ENCODE data around the gene ATG7. TPM values are rescaled to one million over a fixed set of nuclear protein-coding genes. Genes with fewer than 3 reads are reported as not detected.
A peak's percentile ranks its signal among the peaks of the same experiment; 100 is the strongest.

The ATG7 gene
- polyA plus RNA-seq, 10 donors = 10.7 to 18.7 (median 14.0) TPM

DNA sequence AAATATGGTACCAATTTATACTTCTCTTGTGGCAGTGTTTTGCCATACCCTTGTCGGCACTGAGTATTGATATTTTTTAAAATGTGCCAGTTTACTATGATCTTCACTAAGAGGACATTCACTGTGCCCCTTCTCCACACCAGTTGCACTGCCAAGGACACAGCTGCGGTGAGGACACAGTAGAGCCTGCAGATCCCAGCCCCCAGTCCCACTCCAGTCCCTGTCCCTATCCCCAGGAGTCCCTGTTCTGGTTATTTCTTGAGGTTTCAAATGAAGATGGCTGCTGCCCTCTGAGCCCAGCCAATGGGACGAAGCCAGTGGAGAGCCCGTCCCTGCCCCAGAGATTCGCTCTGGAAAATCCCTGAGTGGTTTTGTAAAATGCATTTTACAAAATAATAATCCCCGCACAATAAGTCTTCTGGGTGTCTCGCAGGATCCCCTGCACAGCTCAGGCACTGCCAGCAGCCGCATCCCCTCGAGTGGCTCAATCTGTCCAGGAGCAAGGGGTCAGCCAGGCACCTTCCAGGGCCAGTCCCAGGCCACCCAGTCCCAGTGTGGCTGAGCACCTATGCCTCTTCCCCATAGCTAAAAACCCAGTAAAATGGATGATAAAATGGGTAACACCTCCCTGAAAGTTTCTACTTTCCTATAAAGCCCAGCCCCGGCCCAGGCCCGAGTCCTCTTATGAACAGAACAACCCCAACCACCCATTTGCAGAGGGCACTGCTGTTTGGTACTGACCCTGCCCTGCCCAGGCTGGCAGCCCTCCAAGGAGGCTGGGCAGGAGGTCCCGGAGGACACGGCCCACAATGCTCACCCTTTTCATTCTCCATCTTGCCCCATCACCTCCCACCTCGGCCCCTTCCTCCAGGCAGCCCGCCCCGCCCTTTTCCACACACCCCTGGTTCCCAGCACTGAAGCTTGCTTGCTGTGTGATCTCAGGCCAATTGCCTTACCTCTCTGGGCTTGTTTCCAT is 280.4 kb downstream of the ATG7 start:
- no peak for DNase-seq

DNA sequence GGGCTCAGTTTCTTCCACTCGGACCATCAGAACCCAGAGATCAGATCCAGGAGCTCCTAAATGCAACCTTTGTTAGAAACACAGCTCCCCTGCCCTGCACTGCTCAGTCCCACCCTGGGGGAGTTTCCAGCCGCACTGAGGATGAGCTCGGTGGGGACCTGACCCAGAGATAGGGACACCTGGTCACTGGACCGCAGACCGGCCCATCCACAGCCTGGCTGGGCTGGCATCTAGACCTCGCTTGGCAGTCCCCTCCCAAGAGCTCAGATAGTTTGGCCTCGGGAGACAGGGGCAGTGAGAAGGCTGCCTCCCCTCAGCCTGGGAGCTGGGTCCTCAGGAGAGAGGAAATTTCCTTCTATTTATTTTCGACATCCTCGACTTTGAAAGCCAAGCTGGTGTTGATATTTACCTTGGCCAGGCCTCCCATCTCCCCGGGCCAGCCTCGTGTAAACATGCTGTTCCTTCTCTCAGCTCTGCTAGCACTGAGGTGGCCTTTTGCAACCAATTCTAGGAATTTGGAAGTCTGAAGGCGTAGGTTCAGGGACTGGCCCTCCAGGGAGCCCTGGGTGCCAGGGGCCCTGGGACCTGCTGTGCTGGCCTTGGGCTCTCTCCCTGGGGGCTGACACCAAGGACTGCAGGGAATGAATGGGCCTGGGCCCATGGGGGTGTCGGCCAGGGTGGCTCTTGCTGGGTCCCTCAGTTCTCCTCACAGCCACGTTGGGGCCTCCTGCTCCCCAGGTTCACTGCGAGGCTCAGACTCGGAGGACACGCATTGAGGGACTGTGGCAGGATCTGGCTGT is 281.4 kb downstream of the ATG7 start:
- no peak for DNase-seq

DNA sequence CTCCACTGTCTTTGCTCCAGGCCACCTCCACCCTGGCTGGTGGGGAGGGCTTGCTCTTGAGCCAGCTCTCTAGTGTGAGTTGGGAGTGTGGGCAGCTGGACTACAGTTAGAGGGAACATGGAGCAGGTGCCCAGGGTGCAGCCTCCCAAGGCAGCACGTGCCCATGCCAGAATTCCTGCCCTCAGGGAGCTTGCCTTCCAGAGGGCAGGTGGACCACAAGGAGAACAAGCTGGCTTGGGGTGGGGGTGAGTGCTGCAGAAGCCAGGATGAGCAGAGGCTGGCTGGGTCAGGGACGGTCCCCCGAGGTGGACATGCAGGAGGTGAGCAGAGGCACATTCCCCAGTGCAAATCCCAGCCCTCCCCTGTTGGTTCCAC is 282.0 kb downstream of the ATG7 start:
- no peak for DNase-seq

DNA sequence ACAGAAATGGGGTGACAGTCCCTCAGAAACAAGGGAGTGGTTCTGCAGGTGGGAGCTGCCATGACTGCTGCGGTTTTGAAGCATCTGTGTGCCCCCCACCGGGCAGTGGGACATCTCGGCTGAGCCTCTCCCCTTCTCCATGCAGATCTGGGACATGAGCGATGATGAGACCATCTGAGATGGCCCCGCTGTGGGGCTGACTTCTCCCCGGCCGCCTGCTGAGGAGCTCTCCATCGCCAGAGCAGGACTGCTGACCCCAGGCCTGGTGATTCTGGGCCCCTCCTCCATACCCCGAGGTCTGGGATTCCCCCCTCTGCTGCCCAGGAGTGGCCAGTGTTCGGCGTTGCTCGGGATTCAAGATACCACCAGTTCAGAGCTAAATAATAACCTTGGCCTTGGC is 282.5 kb downstream of the ATG7 start:
- DNase-seq = no peak

DNA sequence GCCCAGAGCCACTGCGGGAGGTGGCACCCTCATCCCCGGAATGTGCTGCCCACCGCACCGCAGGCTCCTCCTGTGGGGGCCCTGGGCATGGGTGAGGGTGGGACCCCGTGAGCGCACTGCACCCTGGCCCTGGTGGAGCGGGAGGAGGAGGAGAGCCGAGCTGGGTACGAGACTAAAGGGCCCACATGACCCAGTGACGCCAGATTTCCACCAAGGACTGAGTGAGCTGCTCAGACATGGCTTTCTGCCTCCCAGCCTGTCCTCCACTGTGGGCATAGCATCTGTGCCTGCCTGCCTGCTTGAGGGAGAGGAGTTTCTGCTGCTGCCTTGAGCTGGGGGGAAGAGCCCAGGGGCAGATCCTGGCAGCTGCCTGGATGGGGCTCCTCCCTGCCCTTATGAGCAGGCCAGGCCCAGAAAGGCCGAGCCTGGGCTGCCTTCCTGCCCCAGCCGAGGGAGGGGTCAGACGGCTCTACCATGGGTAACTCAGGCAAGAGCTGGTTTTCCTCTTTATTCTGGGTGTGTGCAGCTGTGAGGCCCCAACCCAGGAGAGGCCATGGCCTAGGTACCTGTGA is 283.1 kb downstream of the ATG7 start:
- no peak for DNase-seq

DNA sequence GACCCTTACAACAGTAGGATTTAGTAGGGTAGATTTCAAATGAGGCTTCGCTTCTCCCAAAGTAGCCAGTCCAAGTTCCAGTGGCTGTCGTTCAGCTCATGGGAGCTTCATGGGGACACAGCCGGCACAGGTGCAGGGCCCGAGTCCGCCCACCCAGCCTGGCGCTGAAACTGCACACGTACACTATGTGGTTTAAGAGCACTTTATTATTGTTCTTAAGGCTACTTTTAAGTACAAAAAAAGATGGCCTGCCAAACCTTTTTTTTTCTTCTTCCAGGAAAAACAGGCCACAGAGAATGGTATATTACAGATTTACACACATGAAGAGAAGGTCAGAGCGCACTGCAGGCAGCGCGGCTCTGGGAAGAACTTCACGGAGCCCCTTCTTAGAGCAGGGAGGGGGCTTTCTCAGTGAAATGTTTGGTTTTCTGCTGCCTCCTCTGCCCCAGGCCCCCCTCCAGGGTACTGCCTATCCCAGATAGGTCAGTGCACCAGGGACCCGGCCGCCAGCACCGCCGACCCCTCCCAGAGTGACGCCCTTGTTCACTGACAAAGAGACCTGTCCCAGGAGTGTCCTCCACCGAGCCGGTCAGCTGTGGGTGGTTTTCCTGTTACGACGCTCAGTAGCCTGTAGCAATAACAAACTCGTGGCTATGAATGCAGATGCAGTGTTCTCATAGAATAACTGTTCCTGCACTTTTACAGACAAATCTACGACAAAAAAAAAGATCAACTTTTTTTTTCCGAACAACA is 283.9 kb downstream of the ATG7 start:
- peak in 1 of 3 donors; percentile 63 for DNase-seq

DNA sequence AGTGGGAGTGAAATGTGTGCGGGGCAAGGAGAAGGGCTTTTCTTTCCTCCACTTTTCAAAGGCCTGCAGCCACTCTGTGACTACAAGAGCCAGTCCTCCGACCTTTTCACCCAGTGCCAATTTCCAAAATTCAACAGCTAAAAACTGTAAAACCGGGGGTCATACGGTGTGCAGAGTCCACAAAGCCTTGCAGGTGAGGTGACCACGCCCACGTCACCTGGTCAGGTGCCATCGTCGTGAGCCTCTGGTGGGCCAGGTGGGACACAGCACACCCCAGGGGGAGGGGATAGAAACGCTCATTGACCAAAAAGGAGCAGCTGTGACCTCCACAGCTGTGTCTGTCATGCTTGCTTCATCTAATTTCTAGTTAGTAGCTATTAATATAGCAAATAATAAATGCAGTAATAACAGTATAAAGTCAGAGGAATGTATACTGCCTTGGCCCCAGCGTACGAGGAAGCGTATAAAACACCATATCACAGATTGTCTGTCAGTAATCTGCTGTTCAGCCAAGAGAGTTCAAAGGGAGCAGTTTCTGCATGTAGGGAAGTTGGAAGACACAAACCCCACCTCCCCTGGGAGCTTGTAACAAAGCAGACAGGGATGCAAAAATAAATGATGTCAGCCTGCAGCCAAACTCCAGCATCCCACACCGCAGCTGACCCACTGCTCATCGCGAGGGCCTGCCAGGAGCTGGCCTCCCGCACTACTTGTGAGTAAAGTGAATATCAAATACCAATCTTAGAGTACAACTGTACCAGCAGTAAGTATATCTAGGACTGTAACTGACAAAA is 284.9 kb downstream of the ATG7 start:
- peak; percentile 90 to 96 (median 90) for DNase-seq

DNA sequence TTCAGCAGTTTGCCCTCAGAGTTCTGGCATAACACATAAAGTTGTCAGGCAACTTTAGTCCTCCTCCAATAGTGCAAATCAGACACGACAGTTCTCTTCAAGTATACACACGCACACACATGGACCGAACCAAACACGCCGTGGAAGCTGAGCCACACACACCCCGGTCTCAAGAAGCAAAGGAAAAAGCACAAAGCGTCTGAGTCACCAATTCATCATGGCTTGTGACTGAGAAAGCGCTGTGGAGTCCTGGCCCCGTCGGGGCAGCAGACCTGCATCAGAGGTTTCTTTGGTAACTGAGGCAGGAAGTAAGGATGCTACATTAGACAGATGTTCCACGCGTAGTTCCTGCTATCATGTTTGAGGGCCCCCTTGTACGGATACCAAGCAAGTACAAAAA is 285.8 kb downstream of the ATG7 start:
- DNase-seq = peak in 2 of 3 donors; percentile 64 to 65

DNA sequence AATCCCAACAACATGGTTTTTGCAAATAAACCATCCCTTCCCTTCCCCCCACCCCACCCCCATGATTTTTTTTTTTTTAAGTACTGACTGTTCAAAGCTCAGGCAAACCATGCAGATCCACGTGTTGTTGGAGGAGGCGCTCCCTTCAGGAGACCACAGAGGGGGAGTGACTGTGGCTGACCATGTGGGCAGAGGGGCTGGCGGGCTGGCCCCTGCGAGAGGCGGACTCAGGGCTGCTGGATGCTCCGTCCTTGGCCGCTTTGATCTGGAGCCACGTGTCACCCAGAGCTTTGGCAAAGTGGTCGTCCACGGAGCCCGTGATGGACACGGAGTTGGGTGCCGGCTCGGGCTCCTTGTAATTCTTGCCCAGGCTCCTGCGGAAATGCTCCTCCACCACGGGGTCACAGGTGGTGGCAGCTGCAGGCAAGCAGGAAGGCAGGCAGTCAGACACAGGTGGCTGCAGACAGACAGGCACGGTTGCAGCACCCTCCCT is 286.3 kb downstream of the ATG7 start:
- DNase-seq = no peak

DNA sequence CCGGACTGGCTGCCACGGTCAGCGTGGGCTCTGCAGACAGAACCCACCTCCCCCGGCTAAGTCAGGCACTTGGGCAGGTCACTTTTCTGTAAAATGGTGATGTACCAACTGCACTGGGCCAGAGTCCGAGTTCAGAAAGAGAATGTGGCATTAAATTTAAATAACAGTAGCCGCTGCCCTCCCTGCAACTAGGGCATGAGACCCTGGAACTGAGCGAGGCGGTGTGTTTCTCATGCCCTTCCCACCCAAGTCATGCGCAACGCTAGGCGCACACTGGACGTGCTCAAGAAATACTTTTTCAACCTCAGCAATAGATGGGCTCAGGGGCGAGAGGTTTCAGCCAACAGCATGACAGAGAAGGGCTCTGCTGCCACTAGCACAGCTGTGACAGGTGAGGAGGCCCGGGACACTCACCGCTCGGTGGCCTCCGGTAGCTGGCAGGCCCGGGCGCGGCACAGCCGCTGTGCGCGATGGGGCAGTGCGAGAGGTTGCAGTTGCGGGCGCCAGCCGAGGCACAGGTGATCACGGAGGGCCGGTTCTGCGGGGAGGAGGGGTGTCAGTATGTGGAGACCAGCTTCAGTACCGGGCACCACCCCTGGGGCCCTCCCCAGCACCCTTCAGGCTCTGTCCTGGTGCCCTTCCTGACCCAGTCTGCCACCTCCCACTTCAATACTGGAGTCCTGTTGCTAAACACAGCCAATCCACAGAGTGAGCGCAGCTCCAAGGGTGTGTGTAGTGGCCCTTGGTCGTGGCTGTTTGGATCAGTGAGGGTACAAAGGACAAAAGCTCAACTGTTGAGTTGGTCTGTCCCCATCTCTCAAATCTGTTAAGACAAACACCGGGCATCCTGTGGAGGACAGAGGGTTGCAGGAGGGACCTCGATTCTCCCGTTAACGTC is 287.0 kb downstream of the ATG7 start:
- DNase-seq = no peak

DNA sequence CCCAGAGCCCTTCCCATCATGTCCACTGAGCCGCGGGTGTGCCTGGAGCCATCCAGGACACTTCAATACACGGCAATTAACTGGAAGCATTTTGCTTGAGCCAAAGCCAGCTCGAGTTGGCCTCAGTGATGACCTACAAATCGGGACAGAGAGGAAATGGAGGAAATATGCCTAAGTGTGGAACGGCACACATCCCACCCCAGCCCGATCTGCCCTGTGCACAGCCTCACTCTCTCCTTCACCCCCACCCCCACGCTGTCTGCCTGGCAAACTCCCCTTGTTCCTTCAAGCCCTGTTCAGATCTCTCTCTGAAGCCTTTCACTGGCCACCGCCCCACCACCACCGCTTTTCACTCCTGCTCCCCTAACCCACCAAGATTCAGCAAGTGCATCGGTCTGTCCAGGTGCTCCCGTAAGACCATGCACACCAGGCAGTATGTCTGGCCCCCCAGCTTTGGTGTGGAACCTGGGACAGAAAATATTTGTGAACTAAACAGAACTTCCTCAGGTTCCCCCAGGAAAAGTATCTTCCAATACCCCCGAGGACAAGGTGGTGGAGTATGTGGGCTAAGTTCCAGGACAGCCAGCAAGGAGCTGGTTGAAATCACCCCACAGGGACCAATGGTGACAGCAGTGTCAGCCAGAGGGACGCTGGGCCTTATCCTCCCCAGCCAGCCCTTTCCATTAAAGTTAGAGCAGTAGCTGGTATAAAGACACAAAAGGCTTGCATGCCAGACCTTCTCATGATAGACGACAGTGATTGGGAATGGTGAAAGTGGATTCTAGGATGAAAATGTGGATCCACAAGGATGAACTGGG is 287.8 kb downstream of the ATG7 start:
- no peak for DNase-seq

DNA sequence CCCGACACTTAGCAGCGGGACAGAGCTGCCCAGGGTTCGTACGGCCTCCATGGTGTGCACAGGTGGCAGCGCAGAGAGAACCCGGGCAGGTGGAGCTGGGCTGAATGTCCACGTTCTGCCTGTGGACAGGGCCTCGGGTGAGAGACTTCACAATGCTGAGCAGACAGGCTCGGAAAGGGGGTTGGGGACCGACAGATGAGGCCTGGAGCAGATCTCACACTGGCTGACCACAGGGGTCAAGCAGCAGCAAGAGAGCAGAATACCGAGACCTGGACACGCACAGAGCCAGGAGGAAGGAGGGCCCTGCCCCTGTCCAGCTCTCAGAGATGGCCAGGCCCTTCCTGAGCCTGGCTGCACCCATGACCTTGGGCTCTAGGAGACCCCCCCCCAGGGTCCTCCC is 288.5 kb downstream of the ATG7 start:
- peak in 1 of 3 donors; percentile 37 for DNase-seq

DNA sequence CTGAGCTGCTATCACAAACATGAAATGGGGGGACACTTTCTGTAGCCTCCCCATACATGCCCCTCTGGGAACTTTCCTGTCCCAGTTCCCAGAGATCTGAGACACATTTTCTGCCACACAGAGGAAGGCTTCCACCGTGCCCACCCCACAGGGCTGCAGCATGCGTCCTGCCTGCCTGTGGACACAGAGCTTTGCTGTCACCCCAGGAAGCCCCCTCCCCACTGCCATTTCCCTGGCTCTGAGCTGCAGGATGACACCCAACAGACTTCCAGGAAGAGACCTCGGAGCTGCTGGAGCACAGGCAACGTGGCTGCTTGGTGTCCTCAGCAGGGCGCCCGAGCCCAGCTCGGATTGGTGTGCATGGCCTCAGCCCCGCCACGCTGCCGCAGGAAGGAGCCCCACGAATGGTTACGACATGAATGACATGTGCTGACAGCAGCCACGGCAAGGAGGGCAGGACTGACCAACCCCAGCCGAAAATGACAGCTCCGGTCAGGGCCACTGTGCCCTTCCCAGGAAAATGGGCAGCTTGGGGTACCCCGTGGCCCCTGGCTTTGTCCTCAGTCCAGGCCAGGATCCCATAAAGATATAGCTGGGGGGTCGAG is 290.2 kb downstream of the ATG7 start:
- no peak for DNase-seq

DNA sequence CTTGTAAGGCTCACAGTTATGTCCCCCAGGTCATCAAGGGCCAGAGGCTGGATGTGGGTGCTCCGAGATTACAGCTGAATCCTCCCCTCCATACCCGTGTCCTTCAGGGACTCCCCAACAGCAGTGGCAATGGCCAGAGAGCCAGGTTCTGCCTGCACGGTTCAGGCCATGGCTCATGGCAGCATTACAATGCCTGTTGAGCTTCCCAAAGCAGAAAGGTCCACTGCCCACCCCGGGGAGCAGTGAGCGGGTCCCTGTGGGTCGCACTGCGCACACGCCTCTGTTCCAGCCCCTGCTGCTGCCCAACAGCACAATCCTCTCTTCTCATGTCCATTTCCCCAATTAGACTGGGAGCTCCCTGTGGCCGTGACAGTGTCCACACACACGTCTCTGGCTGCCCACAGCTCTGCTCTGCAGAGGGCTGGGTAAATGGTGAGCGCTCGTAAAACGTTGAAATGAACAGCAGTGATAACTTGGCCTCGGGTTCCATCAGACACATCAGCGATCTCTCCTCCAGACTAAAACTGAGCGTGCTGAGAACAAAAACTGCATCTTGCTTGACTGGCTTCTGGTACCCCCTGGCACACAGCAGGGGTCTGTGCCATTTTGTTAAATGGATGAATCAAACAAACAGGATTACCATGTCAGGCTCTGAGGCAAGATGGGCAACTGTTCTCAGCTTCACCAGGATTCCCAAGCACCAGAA is 291.1 kb downstream of the ATG7 start:
- no peak for DNase-seq

DNA sequence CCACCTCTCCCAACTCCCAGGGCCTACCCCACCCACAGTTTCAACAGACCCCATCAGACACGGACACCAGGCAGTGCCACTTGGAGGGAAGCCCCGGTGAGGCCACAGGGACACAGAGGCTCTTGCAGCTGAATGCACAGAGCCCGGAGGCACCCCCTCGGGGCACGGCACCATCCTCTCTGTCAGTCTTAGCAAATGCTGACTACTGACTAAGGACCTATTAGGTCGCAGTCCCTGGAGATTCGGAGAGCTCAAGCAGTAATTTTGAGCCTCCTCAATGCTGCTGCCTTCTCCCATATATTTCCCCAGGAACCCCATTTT is 291.6 kb downstream of the ATG7 start:
- DNase-seq = no peak

DNA sequence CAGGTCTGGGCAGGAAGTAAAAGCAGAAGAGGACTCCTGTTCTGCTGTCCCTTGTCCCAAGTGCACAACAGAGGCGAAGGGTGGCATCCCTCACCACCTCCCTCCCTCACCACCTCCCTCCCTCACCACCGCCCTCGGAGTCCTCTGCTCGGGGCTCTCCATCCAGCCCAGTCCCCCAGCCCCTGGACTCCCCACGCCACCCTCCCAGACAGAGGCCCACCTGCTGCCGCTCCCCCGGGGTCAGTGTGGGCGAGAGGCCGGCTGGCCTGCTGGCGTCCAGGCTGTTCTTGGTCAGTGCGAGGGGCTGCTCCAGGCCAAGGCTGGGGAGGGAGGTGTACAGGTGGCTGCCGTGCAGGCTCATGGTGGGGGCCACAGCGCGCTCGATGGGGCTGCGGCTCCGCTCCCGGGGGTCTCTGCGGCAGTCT is 292.4 kb downstream of the ATG7 start:
- no peak for DNase-seq

DNA sequence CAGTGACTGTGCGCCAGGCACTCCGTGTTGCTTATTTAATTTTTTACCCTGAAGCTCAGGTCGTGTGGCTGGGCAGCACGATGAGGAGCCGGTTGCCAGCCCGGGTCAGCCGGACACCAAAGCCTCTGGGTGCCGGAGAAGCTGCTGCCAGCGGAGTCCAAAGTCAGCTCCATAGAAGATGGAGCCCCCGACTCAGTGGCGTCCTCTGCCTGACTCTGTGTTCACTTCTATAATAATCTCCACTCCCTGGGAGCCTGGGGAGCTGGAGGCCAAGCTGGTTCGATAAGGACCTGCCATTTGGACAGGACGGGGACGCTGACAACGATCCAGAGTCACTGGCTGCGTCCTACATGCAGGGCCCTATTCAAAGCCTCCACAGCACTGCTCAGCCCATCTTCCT is 292.9 kb downstream of the ATG7 start:
- no peak for DNase-seq

DNA sequence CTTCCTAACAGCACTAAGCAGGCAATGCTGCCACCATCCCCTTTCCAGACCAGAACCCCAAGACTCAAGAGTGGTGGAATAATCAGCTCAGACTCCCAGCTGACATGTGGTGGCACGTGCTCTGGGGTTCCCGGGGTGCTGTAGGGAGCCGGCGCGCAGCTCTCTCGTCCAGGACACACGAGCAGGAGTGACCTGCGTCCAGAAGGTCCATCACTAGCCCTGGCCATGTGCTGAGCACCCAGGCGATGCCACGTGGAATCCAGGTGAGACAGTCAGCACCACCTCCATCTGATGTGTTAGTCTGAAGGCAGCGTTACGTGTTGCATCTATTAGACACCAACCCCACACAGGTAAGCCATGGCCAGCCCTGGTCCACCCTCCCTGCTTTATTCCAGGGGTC is 293.3 kb downstream of the ATG7 start:
- no peak for DNase-seq

Measured in muscle of back (tissue), 11 donors.